ENCODE data around the gene PPHLN1. TPM values are rescaled to one million over a fixed set of nuclear protein-coding genes. Genes with fewer than 3 reads are reported as not detected.

The PPHLN1 gene
- total RNA-seq (10 to 100 TPM; 39.2 to 48.8 (median 43.3) TPM), polyA plus RNA-seq (42.4 TPM)
- long read RNA-seq, donor 1, full-length matches to known transcripts = 6 of 39 reads
- long read RNA-seq, donor 1, partial matches to known transcripts = 16 of 39 reads
- long read RNA-seq, donor 1, other reads (novel, unspliced or antisense) = 17 of 39 reads
- long read RNA-seq, donor 2, partial matches to known transcripts = 3 of 10 reads
- long read RNA-seq, donor 2, other reads (novel, unspliced or antisense) = 5 of 10 reads
- long read RNA-seq, donor 3, full-length matches to known transcripts = 10 of 44 reads
- long read RNA-seq, donor 3, partial matches to known transcripts = 18 of 44 reads
- long read RNA-seq, donor 3, other reads (novel, unspliced or antisense) = 16 of 44 reads
- long read RNA-seq, donor 4, full-length matches to known transcripts = 3 of 22 reads
- long read RNA-seq, donor 4, partial matches to known transcripts = 12 of 22 reads
- long read RNA-seq, donor 4, other reads (novel, unspliced or antisense) = 7 of 22 reads

DNA sequence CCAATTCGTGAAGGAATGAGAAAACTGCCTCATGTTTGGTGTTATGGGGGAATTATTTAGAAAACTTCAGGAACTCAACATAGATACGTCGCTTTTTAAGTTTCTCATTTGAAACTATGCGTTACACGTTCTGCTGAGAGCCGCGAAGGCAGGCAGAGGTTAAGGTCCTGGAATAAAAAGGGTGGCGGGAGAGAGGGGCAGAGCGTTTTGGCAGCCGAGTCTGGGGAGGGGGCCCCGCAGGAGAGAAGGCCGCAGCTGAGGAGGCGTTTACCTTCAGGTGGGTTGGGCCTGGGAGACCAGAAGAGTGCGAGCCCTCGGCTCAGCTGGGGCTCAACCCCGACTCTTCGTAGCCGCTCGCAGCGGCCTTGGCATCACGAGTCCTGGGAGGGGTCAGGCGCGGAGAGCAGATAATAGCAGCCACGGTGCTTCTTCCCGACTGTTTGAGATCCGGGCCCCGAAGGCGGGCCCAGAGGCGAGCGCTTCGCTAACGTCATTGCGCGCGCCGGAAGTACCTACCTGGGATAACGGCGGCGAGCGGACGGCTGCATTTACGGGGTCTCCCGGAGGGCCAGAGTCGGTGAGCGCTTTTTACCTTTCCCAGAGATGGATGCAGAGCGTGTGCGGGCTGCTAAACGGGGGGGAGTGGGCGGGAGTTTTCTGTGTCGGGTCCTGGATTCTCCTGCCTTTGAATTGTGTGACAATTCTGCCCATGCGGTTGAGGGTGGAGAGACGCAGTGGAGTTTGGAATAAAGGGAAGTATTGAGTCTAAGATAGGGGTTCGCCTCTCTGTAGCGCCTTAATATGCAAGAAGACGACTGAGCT is at the start of gene PPHLN1, which contains the start of gene ZCRB1:
Gene PPHLN1 (plus strand): TSS at position 515 of the 822 bp plus-strand sequence. CDS start 9,736 bp downstream, outside the sequence.
Gene ZCRB1 (minus strand): TSS at position 442 of the 822 bp plus-strand sequence. CDS start 1,992 bp downstream, outside the sequence.
- peak within 1 kb of the TSS; percentile 89 for H3K4me3 ChIP-seq (ENCODE audit: low read length)
- H3K4me1 ChIP-seq (ENCODE audit: control insufficient read depth, insufficient read depth, low read length) = peaks cover 4% of the 10 kb centered on the region
- intact Hi-C loops (cut with DNase I) = loop anchor here in 2 of 4 donors (10.0 kb wide), 1 partner anchor 91 kb away; the partner anchor contains the start of gene YAF2 (in 2 of the 2)
- no peaks in the 10 kb centered on the region for H3K9me3 ChIP-seq (ENCODE audit: control insufficient read depth, low read length)
- DNase-seq (peak; percentile 86 to 93 (median 91)), ATAC-seq (peak; percentile 99)
- H3K27me3 ChIP-seq (ENCODE audit: control insufficient read depth, insufficient read depth) = no peaks in the 10 kb centered on the region
- under 1% methylated on average over 55 of the region's 55 CpGs for WGBS
- peak within 1 kb of the TSS; percentile 91 for H3K27ac ChIP-seq (ENCODE audit: low read length)

- no peak for DNase-seq
- H3K27me3 ChIP-seq (ENCODE audit: control insufficient read depth, insufficient read depth) = no peaks in the 10 kb centered on the region
- intact Hi-C loops (cut with DNase I) = no loop called here
- no peaks in the 10 kb centered on the region for H3K4me1 ChIP-seq (ENCODE audit: control insufficient read depth, insufficient read depth, low read length)
- H3K27ac ChIP-seq (ENCODE audit: low read length) = no peak overlapping the region
- no peaks in the 10 kb centered on the region for H3K9me3 ChIP-seq (ENCODE audit: control insufficient read depth, low read length)
- no peak overlapping the region for H3K4me3 ChIP-seq (ENCODE audit: low read length)
- WGBS = 80% methylated on average over 6 of the region's 6 CpGs
- ATAC-seq = no peak
Observed at GRCh38 chr12:42277396-42278127, 48.4 kb upstream of the PPHLN1 start.

GRCh38 chr12:42278128-42278510 is 47.8 kb upstream of the PPHLN1 start:
- H3K4me3 ChIP-seq (ENCODE audit: low read length) = no peak overlapping the region

DNA sequence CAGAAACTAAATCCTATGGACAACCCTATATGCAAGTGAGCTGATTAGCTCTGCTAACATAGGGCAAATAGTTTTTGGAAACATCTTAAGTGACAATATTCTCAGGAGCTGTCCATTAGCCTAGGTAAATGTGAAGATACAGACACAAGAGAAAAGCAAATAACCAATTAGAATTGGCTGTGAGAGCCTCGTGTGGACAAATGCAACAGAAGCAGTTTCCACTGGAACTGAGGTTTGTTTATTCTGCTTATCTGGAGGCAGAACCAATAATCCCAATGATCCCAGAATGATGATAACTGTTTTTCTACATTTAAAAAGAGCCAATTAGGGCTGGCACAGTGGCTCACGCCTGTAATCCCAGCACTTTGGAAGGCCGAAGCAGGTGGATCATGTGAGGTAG is 44.7 kb upstream of the PPHLN1 start:
- intact Hi-C loops (cut with DNase I) = no loop called here
- H3K9me3 ChIP-seq (ENCODE audit: control insufficient read depth, low read length) = no peaks in the 10 kb centered on the region
- no peak for DNase-seq
- H3K27me3 ChIP-seq (ENCODE audit: control insufficient read depth, insufficient read depth) = no peaks in the 10 kb centered on the region
- WGBS = 59% methylated on average over 3 of the region's 3 CpGs
- no peak for ATAC-seq
- no peaks in the 10 kb centered on the region for H3K4me1 ChIP-seq (ENCODE audit: control insufficient read depth, insufficient read depth, low read length)
- no peak overlapping the region for H3K27ac ChIP-seq (ENCODE audit: low read length)
- H3K4me3 ChIP-seq (ENCODE audit: low read length) = no peak overlapping the region

More at GRCh38 chr12:42278128-42278510, 47.8 kb upstream of the PPHLN1 start:
- no peaks in the 10 kb centered on the region for H3K4me1 ChIP-seq (ENCODE audit: control insufficient read depth, insufficient read depth, low read length)
- DNase-seq (no peak), ATAC-seq (no peak)
- no peaks in the 10 kb centered on the region for H3K9me3 ChIP-seq (ENCODE audit: control insufficient read depth, low read length)
- intact Hi-C loops (cut with DNase I) = no loop called here
- H3K27me3 ChIP-seq (ENCODE audit: control insufficient read depth, insufficient read depth) = no peaks in the 10 kb centered on the region
- no peak overlapping the region for H3K27ac ChIP-seq (ENCODE audit: low read length)

GRCh38 chr12:42281844-42282243 is 44.1 kb upstream of the PPHLN1 start:
- H3K9me3 ChIP-seq (ENCODE audit: control insufficient read depth, low read length) = no peaks in the 10 kb centered on the region
- ATAC-seq (no peak), DNase-seq (no peak)
- 79% methylated on average over 3 of the region's 3 CpGs for WGBS
- H3K4me1 ChIP-seq (ENCODE audit: control insufficient read depth, insufficient read depth, low read length) = no peaks in the 10 kb centered on the region
- H3K4me3 ChIP-seq (ENCODE audit: low read length) = no peak overlapping the region
- no peak overlapping the region for H3K27ac ChIP-seq (ENCODE audit: low read length)
- intact Hi-C loops (cut with DNase I) = no loop called here
- H3K27me3 ChIP-seq (ENCODE audit: control insufficient read depth, insufficient read depth) = no peaks in the 10 kb centered on the region

- H3K4me1 ChIP-seq (ENCODE audit: control insufficient read depth, insufficient read depth, low read length) = no peaks in the 10 kb centered on the region
- ATAC-seq (no peak), DNase-seq (no peak)
- H3K27ac ChIP-seq (ENCODE audit: low read length) = no peak overlapping the region
- H3K4me3 ChIP-seq (ENCODE audit: low read length) = no peak overlapping the region
- no peaks in the 10 kb centered on the region for H3K27me3 ChIP-seq (ENCODE audit: control insufficient read depth, insufficient read depth)
- intact Hi-C loops (cut with DNase I) = no loop called here
- whole genome bisulfite sequencing = 36% methylated on average over 2 of the region's 2 CpGs
- H3K9me3 ChIP-seq (ENCODE audit: control insufficient read depth, low read length) = no peaks in the 10 kb centered on the region
Observed at GRCh38 chr12:42282294-42282693, 43.7 kb upstream of the PPHLN1 start.

DNA sequence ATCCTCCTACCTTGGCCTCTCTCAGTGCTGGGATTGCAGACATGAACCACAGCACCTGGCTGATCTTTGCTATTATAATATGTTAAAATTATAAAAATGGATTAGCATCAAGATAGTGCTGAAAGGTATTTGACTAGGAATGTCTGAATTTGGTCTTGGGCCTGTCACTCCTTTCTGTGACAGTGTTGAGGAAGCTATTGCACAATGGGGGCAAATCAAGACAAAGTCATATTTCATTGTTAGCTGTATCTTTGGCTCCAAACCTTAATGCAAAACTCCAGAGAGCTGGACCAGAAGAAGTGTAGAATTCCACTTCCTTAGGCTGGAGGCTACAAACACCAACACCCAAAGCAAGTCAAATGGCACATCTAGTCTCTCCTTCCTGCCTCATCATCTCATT is 42.2 kb upstream of the PPHLN1 start:
- H3K9me3 ChIP-seq (ENCODE audit: control insufficient read depth, low read length) = no peaks in the 10 kb centered on the region

DNA sequence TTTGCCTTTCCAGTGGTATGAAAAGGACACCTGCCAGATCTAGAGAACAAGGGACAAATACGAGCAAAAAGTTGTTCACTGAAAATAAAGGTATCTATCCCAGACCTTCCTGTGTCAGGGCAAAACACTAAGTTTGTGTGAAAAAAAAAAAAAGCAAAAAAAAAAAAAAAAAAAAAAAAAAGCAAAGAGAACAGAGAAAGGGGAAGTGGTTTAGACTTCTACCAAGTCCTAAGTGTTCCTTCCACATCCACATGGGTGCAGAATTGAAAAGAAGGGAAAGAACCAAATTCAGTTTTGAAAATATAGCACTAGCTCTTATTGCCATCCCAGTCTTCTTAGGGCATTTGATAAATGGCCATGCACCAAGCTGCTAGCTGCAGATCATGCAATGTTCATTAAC is 41.8 kb upstream of the PPHLN1 start:
- H3K4me1 ChIP-seq (ENCODE audit: control insufficient read depth, insufficient read depth, low read length) = no peaks in the 10 kb centered on the region
- no peaks in the 10 kb centered on the region for H3K9me3 ChIP-seq (ENCODE audit: control insufficient read depth, low read length)
- 76% methylated on average over 1 of the region's 1 CpG for WGBS
- no peaks in the 10 kb centered on the region for H3K27me3 ChIP-seq (ENCODE audit: control insufficient read depth, insufficient read depth)
- no peak overlapping the region for H3K27ac ChIP-seq (ENCODE audit: low read length)
- no peak for ATAC-seq
- H3K4me3 ChIP-seq (ENCODE audit: low read length) = no peak overlapping the region
- intact Hi-C loops (cut with DNase I) = no loop called here
- no peak for DNase-seq

More for the DNA sequence above, 42.2 kb upstream of the PPHLN1 start:
- Histone ChIP-seq H3K4me3 (ENCODE audit: low read length) (no peak overlapping the region), H3K27me3 (ENCODE audit: control insufficient read depth, insufficient read depth) (no peaks in the 10 kb centered on the region), H3K27ac (ENCODE audit: low read length) (no peak overlapping the region), H3K4me1 (ENCODE audit: control insufficient read depth, insufficient read depth, low read length) (no peaks in the 10 kb centered on the region)
- intact Hi-C loops (cut with DNase I) = no loop called here
- no peak for ATAC-seq
- no peak for DNase-seq

DNA sequence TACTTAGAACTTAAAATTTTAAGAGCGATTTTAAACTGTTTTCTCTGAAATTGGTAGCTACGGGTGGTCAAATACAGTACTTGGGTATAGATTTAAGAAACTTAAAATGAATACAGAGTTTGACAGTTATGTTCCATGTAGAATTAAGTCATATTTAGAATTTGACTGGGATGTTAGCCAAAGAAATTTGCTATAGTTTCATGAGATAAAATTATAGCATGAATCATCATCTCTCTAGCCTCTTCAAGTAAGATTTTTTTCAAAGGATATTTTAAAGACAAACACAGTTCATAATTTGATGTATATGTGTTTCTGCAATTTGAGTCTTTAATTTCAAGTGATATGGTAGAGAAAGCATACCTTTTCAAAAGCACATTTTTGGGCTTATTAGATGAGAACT is 41.1 kb upstream of the PPHLN1 start:
- Histone ChIP-seq H3K4me1 (ENCODE audit: control insufficient read depth, insufficient read depth, low read length) (no peaks in the 10 kb centered on the region), H3K27ac (ENCODE audit: low read length) (no peak overlapping the region), H3K27me3 (ENCODE audit: control insufficient read depth, insufficient read depth) (no peaks in the 10 kb centered on the region), H3K4me3 (ENCODE audit: low read length) (no peak overlapping the region), H3K9me3 (ENCODE audit: control insufficient read depth, low read length) (no peaks in the 10 kb centered on the region)
- WGBS = 75% methylated on average over 2 of the region's 2 CpGs
- no peak for DNase-seq
- intact Hi-C loops (cut with DNase I) = no loop called here
- no peak for ATAC-seq

- no peaks in the 10 kb centered on the region for H3K9me3 ChIP-seq (ENCODE audit: control insufficient read depth, low read length)
- H3K4me3 ChIP-seq (ENCODE audit: low read length) = no peak overlapping the region
- WGBS = 98% methylated on average over 2 of the region's 2 CpGs
- intact Hi-C loops (cut with DNase I) = no loop called here
- H3K27me3 ChIP-seq (ENCODE audit: control insufficient read depth, insufficient read depth) = no peaks in the 10 kb centered on the region
- no peaks in the 10 kb centered on the region for H3K4me1 ChIP-seq (ENCODE audit: control insufficient read depth, insufficient read depth, low read length)
- ATAC-seq (no peak), DNase-seq (no peak)
- no peak overlapping the region for H3K27ac ChIP-seq (ENCODE audit: low read length)
Observed at GRCh38 chr12:42285431-42285830, 40.5 kb upstream of the PPHLN1 start.

Data from right cardiac atrium (tissue), 5 donors.